Measurements from ENCODE around the gene ATG16L1.

ATG16L1 gene

GRCh38 chr2:233285921-233286320 lies 34.4 kb downstream of the ATG16L1 start:
- in situ Hi-C loops (cut with HindIII; ENCODE audit: low sequenced_read_pairs) = loop anchor here (5.0 kb wide), 1 partner anchor 99 kb away; no protein-coding TSS in a partner anchor

- in situ Hi-C loops (cut with HindIII; ENCODE audit: low sequenced_read_pairs) = loop anchor here (5.0 kb wide), 1 partner anchor 101 kb away; no protein-coding TSS in a partner anchor
These were observed 36.4 kb downstream of the ATG16L1 start for GRCh38 chr2:233287871-233288270.

GRCh38 chr2:233288663-233289062 lies 37.2 kb downstream of the ATG16L1 start:
- in situ Hi-C loops (cut with HindIII; ENCODE audit: low sequenced_read_pairs) = loop anchor here (5.0 kb wide), 1 partner anchor 101 kb away; no protein-coding TSS in a partner anchor

- in situ Hi-C loops (cut with HindIII; ENCODE audit: low sequenced_read_pairs) = loop anchor here (5.0 kb wide), 2 partner anchors 58 to 102 kb away; no protein-coding TSS in a partner anchor
These were observed 38.2 kb downstream of the ATG16L1 start for GRCh38 chr2:233289648-233290047.

- in situ Hi-C loops (cut with HindIII; ENCODE audit: low sequenced_read_pairs) = loop anchor here (5.0 kb wide), 1 partner anchor 57 kb away; no protein-coding TSS in a partner anchor
These were observed 38.8 kb downstream of the ATG16L1 start for GRCh38 chr2:233290051-233290845.

GRCh38 chr2:233295891-233296290 lies 44.4 kb downstream of the ATG16L1 start:
- in situ Hi-C loops (cut with HindIII; ENCODE audit: low sequenced_read_pairs) = no loop called here

GRCh38 chr2:233297076-233297475 lies 45.6 kb downstream of the ATG16L1 start:
- in situ Hi-C loops (cut with HindIII; ENCODE audit: low sequenced_read_pairs) = no loop called here

GRCh38 chr2:233300401-233300800 lies 48.9 kb downstream of the ATG16L1 start:
- in situ Hi-C loops (cut with HindIII; ENCODE audit: low sequenced_read_pairs) = no loop called here

- in situ Hi-C loops (cut with HindIII; ENCODE audit: low sequenced_read_pairs) = no loop called here
These were observed 49.8 kb downstream of the ATG16L1 start for GRCh38 chr2:233301248-233301647.

GRCh38 chr2:233301811-233302210 lies 50.3 kb downstream of the ATG16L1 start:
- in situ Hi-C loops (cut with HindIII; ENCODE audit: low sequenced_read_pairs) = no loop called here

- in situ Hi-C loops (cut with HindIII; ENCODE audit: low sequenced_read_pairs) = no loop called here
These were observed 51.8 kb downstream of the ATG16L1 start for GRCh38 chr2:233303252-233303651.

GRCh38 chr2:233307565-233307964 lies 56.1 kb downstream of the ATG16L1 start, which contains the start of gene SAG:
TSS of gene SAG (plus strand) at chr2:233307816. CDS start at chr2:233309190, 1,374 bp downstream.
- in situ Hi-C loops (cut with HindIII; ENCODE audit: low sequenced_read_pairs) = no loop called here

GRCh38 chr2:233311241-233311926 lies 59.9 kb downstream of the ATG16L1 start:
- in situ Hi-C loops (cut with HindIII; ENCODE audit: low sequenced_read_pairs) = no loop called here

- in situ Hi-C loops (cut with HindIII; ENCODE audit: low sequenced_read_pairs) = no loop called here
These were observed 61.4 kb downstream of the ATG16L1 start for GRCh38 chr2:233312874-233313273.

GRCh38 chr2:233314180-233314925 lies 62.9 kb downstream of the ATG16L1 start:
- in situ Hi-C loops (cut with HindIII; ENCODE audit: low sequenced_read_pairs) = no loop called here

- in situ Hi-C loops (cut with HindIII; ENCODE audit: low sequenced_read_pairs) = no loop called here
These were observed 65.9 kb downstream of the ATG16L1 start for GRCh38 chr2:233317196-233317943.

GRCh38 chr2:233319256-233319655 lies 67.8 kb downstream of the ATG16L1 start:
- in situ Hi-C loops (cut with HindIII; ENCODE audit: low sequenced_read_pairs) = no loop called here

GRCh38 chr2:233320470-233320869 lies 69.0 kb downstream of the ATG16L1 start:
- in situ Hi-C loops (cut with HindIII; ENCODE audit: low sequenced_read_pairs) = no loop called here

GRCh38 chr2:233321166-233321565 lies 69.7 kb downstream of the ATG16L1 start:
- in situ Hi-C loops (cut with HindIII; ENCODE audit: low sequenced_read_pairs) = no loop called here

GRCh38 chr2:233323851-233324250 lies 72.4 kb downstream of the ATG16L1 start:
- in situ Hi-C loops (cut with HindIII; ENCODE audit: low sequenced_read_pairs) = no loop called here

Data from endothelial cell of hepatic sinusoid (primary cell).